BE2C (cell line): ENCODE measurements around the gene ERVFRD-1.

Source experiments
- DNase-seq: peaks from one replicate; pipeline ENCODE4 v3.0.0-alpha.2; 2020
- H3K27me3 ChIP-seq: fragments of 250-450 bp; sonication (Bioruptor Pico); 2 replicates; pipeline ENCODE4 v1.5.1; 2020; ENCODE audit warnings: mild to moderate bottlenecking
- H3K36me3 ChIP-seq: fragments of 250-450 bp; sonication (Bioruptor Pico); 2 replicates; pipeline ENCODE4 v1.5.1; 2020; ENCODE audit warnings: mild to moderate bottlenecking
- H3K4me1 ChIP-seq: fragments of 250-450 bp; sonication (Bioruptor Pico); 2 replicates; pipeline ENCODE4 v1.5.1; 2020
- H3K4me3 ChIP-seq: 2 replicates; pipeline ENCODE4 v1.5.1; 2011; ENCODE audit warnings: low read depth, low read length
- H3K9me3 ChIP-seq: fragments of 250-450 bp; sonication (Bioruptor Pico); 2 replicates; pipeline ENCODE4 v1.5.1; 2020
- TF ChIP-seq, protein P1 (sequence below): IDR thresholded peaks from 2 replicates; pipeline ENCODE4 v1.5.1; 2012; ENCODE audit warnings: mild to moderate bottlenecking, low read depth, low read length

ERVFRD-1 gene

DNA sequence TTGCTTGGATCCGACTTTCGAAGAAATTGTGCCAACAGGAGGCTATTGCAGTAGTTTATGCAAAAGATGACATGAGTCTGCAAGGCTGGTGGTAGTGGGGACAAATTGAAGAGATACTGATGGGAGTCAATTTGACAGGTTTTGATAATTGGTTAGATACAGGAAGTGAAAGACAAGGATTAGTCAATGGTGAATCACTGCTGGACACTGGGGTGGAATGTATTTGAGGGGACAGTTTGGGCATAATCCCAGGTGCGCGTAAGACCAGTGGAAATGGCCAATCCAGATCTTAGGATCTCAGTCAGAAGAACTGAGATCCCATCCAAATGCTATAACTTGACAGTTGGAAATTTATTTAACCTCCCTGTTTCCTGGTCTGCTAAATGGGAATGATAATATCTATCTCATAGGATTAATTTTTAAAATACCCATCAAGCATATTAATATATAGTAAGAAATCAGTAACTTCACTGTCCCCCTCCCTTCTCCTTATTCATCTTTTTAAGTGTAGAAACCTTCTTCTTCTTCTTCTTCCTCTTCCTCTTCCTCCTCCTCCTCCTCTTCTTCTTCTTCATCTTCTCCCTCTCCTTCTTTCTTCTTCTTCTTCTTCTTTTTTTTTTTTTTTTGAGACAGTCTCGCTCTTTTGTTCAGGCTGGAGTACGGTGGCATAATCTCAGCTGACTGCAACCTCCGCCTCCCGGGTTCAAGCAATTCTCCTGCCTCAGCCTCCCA, 30.9 kb upstream of the ERVFRD-1 start:
- TF ChIP-seq, protein P1, sequence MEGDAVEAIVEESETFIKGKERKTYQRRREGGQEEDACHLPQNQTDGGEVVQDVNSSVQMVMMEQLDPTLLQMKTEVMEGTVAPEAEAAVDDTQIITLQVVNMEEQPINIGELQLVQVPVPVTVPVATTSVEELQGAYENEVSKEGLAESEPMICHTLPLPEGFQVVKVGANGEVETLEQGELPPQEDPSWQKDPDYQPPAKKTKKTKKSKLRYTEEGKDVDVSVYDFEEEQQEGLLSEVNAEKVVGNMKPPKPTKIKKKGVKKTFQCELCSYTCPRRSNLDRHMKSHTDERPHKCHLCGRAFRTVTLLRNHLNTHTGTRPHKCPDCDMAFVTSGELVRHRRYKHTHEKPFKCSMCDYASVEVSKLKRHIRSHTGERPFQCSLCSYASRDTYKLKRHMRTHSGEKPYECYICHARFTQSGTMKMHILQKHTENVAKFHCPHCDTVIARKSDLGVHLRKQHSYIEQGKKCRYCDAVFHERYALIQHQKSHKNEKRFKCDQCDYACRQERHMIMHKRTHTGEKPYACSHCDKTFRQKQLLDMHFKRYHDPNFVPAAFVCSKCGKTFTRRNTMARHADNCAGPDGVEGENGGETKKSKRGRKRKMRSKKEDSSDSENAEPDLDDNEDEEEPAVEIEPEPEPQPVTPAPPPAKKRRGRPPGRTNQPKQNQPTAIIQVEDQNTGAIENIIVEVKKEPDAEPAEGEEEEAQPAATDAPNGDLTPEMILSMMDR: no peak
- Histone ChIP-seq H3K36me3 (no peaks in the 10 kb centered on the region), H3K4me3 (no peak overlapping the region), H3K4me1 (no peaks in the 10 kb centered on the region), H3K9me3 (no peaks in the 10 kb centered on the region), H3K27me3 (no peaks in the 10 kb centered on the region)
- no peak for DNase-seq

DNA sequence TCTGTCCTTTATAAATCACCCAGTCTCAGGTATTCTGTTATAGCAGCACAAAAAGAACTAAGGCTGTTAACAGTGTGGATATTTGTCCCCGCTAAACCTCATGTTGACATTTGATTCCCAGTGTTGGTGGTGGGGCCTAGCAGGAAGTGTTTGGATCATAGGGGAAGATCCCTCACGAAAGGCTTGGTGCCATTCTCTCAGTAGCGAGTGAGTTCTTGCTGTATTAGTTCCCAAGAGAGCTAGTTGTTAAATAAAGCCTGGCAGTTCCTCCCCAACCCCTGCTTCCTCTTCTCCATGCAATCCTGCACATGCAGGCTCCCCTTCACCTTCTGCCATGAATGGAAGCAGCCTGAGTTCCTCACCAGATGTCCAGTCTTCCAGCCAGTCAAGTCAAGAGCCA, 29.8 kb upstream of the ERVFRD-1 start:
- no peaks in the 10 kb centered on the region for H3K27me3 ChIP-seq
- no peaks in the 10 kb centered on the region for H3K4me1 ChIP-seq
- H3K36me3 ChIP-seq: no peaks in the 10 kb centered on the region
- H3K9me3 ChIP-seq: no peaks in the 10 kb centered on the region
- H3K4me3 ChIP-seq: no peak overlapping the region
- no peak for DNase-seq
- TF ChIP-seq, protein P1: no peak

DNA sequence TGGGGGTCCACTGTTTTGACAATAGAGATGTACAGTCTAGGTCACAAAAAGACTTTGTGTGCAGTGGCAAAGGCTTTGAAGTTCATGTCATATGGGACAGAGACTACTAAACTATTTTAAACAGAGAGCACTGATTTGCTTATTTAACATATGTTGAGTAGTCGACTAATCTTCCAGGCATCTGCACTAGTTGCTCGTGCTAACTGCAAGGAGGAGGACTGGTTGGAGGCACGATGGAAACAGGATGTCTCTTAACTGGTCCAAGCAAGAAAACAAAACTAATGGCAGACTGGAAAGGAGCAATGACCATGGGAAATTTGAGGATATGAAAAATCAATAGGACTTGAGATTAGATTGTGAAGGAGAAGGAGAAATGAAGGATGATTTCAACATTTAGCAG, 28.5 kb upstream of the ERVFRD-1 start:
- TF ChIP-seq, protein P1: no peak
- Histone ChIP-seq H3K9me3 (no peaks in the 10 kb centered on the region), H3K4me1 (no peaks in the 10 kb centered on the region), H3K27me3 (no peaks in the 10 kb centered on the region), H3K4me3 (no peak overlapping the region), H3K36me3 (peaks cover 4% of the 10 kb centered on the region)
- DNase-seq: no peak

DNA sequence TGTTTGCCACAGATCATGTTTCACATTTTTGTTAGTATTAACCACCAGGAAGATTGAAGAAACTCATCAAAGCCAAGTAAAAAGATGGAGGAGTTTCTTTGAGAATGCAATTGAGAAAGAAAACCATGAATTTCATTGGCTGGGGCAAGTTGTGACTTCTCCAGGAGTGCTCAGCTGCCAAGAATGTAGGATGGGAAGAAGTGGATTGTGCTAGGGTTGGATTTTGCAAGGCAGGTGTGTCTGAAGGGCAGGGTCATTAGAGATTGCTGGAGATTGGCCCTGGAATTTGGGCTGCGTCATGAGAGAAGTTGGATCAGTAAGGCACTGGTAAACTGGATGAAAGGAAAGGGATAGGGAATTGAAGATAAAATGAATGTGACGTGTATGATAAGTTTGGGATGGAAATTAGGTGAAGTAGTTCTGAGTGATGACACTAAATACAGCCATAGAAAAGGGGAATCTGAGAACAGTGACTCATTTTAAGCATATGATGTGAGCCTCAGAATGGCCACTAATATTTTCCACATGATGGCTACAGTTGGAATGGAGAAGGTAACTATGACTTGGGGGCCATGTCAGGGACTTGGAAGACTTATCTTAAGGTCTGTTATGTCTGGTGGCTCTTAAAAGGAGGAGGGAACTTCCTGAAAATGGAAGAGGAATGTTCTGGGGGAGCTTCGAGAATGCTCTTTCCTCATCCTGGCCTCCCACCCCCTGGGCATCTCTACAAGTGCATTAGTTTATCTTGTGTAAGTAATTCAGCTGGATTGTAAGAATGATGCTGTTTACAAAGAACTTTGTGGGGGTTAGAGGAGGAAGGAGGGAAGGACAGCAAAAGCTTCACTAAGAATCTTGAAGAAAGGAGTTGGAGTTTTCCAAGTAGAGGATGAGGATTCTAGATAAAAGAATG, 27.8 kb upstream of the ERVFRD-1 start:
- no peaks in the 10 kb centered on the region for H3K9me3 ChIP-seq
- no peak for DNase-seq
- no peaks in the 10 kb centered on the region for H3K4me1 ChIP-seq
- peaks cover 7% of the 10 kb centered on the region for H3K36me3 ChIP-seq
- TF ChIP-seq, protein P1: no peak
- no peaks in the 10 kb centered on the region for H3K27me3 ChIP-seq
- H3K4me3 ChIP-seq: no peak overlapping the region

DNA sequence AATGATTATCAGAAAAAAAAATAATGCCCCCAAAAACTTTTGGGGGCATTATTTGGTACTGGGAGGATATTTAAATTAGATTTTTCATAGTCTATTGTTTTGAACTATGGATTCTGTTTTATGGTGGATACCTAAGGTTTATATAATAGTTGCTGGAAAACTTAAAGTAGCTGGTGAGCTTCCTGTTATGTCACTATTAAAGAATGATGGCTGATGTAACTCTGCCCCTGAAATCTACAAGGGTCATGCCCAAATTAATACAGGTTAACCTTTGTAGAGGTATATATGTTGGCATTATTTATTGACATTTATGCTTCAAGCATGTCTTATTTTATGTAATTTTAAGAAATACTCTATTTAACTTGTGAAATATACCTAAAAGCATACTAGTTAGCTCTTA, 25.3 kb upstream of the ERVFRD-1 start:
- TF ChIP-seq, protein P1: no peak
- Histone ChIP-seq H3K9me3 (no peaks in the 10 kb centered on the region), H3K4me1 (peaks cover 3% of the 10 kb centered on the region; the same call in 1 of the 2 replicates), H3K27me3 (no peaks in the 10 kb centered on the region), H3K4me3 (no peak overlapping the region), H3K36me3 (peaks cover 7% of the 10 kb centered on the region)
- DNase-seq: no peak

DNA sequence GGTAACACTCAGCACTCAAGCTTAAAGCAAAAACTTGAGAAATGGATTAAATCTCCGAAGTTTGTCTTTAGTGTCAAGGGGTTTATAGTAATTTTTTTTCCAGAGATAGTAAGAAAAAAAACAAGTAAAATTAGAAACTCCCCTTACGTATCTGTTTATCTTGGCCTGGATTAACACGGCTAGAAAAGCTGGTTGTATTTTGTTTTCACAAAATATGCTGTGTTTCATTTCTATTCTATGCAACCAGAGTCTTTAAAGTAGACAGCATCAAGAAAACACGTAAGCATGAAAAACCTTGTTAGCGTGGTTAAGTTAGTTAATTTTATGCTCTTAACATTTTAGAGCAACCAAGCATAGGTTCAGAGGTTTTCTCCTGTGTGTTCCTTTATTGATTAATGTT, 21.8 kb upstream of the ERVFRD-1 start:
- no peaks in the 10 kb centered on the region for H3K9me3 ChIP-seq

More for the DNA sequence above, 21.8 kb upstream of the ERVFRD-1 start:
- no peak overlapping the region for H3K4me3 ChIP-seq
- TF ChIP-seq, protein P1: no peak
- H3K27me3 ChIP-seq: no peaks in the 10 kb centered on the region
- H3K36me3 ChIP-seq: peaks cover 7% of the 10 kb centered on the region
- DNase-seq: no peak
- H3K4me1 ChIP-seq: peaks cover 3% of the 10 kb centered on the region; the same call in 1 of the 2 replicates
